GM18868 (cell line): Measurements from ENCODE around the gene SLC15A4.
"Not testable (repeated sequence)": the region's sequence is repeated elsewhere in the genome, so short reads cannot be mapped to it uniquely, and the experiment has no call there.

Source experiments
- ATAC-seq: cut with Tn5 transposase; IDR thresholded peaks from one replicate; pipeline ENCODE4 v1.9.1; 2021; ENCODE audit warnings: mild to moderate bottlenecking, moderate library complexity; ENCODE audit not compliant: unreplicated experiment

The SLC15A4 gene

DNA sequence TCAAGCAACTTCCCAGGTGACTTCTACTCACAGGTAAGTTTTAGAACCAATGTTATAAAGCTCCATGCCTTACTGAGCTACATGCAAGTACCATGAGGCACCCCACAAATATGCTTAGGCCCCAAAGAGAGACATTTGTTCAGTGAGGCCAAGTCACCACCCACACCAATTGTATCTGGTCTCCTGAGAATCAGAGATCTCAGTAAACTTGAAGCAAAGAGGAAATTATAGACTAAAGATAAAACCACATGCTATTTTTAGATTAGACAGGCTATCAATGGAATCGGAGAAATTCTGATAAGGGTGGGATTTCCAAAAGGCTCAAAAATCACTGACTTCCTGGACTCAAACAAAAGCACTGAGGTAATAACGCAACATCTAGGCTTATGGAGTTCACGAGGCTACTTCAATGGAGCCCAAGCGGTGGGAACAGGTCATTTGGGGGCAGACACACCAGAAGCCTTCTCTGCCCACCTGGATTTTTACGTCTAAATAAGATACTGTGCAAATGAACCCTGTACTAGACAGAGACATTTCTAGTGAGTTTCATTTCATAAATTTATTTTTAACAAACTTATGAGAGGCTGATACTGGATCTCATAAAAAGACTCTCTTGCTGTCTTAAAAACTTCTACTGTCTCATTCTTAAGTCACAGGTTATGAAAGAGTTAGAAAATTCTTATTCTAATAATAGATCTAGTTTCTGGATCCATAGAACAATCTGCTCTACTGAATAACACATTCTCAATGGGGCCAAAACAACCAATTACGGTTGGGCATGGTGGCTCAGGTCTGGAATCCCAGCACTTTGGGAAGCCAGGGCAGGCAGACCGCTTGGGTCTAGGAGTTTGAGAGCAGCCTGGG is 7.7 kb downstream of the SLC15A4 start:
- ATAC-seq = no peak

DNA sequence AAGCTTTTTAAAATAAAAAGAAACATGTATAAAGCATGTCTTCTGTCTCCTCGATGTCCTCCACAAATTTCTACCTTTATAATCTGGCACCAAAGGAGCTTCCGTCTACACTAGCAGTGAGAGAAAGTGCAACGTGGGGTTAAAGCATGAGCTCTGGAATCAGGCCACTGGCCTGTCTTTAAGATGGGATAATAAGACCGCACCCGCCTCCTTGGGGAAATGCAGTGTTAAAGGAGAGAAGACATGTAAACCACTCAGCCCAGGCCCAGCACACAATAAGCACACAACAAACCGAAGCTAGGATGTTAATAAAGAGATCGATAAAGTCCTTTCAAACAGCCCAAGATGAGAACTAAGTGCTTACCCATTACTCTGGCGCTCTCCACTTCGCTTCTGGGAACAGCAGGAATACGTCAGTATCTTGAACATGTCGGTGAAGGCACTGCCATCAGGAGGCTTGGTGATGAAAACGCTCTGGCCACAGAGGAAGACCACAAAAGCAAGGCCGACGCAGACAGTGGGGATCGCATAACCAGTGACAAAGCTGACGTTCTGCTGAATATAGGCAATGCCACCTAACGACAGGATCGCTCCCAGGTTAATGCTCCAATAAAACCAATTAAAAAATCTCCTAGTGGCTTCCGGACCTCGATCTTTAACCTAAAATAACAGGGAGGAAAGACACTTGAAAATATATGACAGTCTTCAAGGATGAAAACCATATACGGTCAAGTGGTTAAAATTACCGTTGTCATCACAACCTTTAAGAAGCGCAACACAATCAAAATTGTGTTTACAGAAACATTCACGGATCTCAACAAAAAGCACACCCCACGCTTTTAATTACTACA is 9.1 kb downstream of the SLC15A4 start:
- no peak for ATAC-seq

DNA sequence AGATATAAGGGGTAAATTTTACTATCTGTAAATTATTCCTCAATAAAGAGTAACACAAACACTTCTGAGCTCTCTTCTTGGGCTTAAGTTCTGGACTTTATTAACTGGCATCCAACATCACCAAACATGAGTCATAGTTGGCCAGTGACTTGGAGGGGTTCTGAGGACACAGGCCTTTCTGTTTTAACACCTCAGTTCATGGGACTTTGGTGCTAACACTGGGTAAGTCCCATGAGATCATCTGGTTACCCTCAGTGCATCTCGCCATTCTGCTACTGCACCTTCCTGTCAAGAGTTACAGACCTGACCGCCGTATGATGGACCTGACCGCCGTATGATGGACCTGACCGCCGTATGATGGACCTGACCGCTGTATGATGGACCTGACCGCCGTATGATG is 9.9 kb downstream of the SLC15A4 start:
- ATAC-seq = peak; percentile 26

DNA sequence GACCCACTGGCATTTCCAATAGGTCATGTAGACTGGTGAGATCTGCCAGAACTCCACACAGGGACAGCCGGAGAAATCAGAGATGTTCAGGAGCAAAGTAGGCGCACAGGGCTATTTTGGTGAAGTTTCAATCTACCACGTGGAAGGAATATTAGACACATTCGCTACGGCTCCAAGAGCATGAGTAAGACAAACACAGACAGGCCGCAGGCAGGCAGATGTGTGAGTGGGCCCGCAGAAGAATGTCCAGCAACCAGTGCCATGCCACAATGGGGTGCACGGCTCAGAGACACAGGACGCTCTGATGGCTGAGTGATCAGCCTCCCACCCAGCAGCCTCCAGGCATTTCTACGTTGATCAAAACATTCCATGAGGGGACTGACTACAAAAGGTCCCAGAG is 10.4 kb downstream of the SLC15A4 start:
- no peak for ATAC-seq

DNA sequence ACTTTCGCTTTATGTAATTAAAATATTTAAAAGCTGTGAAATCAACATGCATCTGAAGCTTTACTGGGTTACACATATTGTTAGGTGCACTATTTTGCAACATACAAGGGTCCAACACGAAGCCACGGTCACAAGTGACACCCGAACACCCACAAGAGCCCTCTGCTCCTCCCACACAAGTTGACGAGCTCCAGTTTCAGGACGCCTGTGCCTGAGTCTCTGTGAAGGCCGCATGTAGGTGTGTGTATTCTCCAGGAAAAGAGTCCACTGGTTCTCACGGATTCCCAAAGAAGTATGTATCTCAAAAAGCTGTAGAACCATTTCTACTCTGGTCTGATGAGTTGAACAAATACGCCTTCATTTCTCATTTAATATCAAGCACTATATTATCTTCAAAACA is 12.0 kb downstream of the SLC15A4 start:
- ATAC-seq = peak; percentile 18

DNA sequence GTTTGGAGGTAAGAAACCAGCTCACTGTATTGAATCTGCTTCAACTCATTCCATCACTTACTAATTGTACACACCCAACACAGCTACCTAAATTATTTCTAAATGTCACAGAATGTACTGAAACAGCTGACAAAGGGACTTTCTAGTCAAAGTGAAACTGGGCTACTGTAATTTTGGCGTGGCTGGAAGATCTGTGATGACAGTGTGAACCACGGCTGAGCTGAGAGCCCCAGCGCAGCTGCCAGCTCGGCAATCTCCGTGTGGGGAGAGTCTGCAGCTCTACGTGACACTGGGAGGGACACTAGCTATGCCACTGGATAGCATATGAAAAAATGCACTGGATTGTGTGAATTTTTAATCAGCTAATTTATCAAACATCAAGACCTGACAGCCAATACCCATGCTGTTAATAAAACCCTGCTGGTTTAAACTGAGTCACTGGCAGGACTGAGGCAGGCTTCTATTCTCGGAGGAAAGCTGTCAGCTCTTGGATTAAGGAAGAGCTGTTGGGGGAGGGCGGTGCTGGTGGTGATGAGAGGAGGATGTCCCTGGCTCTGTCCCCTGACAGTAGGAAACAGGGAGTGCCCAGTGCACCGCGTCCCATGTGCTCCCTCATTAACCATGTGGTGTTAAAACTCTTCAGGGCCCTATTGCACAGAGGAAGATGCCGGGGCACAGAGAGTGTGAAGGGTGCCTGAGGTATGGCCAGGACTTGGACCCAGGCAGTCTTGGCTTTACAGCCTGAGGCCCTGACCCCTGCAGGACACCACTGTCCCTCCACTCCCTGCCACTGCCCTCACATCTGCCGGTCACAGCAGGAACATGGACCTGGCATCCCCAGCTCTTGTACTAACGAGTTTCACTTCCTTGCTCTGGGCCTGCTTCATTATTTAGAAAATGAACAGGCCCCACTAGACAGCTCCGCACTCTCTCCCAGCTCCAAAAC is 13.3 kb downstream of the SLC15A4 start:
- peak; percentile 80 for ATAC-seq

DNA sequence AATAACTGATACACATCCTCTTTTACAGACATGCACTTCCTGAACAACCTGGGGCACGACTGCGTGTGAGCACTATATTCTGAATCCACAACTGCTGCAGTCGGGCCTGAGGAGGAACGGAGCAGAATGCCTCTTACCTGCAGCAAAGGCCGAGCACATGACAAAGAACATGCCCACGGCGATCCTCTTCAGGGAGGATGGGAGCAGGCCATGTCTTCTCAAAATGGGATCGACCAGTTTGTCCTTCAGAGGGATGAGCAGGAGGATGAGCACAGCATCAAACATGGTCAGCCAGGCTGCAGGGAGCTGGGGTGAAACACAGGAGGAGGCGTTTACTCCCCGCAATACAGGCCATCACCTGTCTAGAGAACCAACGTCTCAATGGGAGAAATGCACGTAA is 15.1 kb downstream of the SLC15A4 start:
- ATAC-seq = no peak

DNA sequence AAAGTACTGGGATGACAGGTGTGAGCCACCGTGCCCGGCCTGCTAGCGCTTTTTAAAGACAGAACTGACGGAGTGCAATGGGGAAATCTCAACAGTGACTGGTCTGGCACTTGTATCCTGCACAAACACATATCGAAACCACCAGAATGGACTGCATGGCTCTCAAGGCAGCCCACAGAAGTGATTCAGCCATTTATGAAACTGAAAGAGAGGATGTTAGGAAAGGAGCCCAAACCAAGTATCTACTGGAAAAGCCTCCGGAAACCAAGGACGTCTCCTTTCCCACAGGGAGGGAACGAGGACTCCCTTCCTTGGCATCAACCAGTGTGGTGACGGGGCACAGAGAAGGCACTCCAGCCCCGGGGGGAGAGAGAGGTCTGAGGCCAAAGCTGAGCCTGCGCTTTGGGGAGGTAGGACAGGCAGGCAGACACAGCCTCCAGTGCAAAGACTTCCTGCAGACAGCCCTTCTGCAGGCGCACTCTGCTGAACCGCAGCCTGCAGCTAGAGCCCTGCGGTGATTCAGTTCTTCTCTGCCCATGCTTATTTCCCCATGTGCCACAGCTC is 16.5 kb downstream of the SLC15A4 start:
- ATAC-seq = no peak

DNA sequence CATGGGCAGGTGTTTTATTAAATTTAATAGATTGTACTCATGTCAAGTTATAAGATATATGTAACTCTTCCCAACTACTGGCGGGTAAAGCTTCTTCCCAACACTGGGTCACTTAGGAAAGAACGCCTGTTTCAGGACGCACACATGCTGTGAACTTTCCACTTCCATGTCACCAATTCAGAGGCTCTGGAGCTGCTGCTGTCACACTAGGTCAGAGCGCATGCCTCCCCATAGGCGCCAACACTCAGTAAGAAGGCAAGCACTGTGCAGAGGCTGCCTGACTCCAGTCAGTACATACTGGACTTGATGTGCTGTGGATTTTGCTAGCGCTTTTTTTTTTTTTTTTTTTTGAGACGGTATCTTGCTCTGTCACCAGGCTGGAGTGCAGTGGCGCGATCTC is 17.2 kb downstream of the SLC15A4 start:
- ATAC-seq = no peak

DNA sequence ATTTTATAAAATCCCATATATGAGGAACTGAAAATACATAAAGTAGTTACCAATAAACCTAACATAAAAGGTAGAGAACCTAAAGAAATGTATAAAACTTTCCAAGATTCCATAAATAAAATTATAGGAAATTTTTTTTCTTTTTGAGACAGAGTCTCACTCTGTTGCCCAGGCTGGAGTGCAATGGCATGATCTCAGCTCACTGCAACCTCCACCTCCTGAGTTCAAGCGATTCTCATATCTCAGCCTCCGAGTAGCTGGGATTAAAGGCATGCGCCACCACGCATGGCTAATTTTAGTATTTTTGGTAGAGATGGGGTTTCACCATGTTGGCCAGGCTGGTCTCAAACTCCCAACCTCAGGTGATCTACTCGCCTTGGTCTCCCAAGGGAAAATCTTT is 18.4 kb downstream of the SLC15A4 start:
- not testable (repeated sequence) for ATAC-seq

DNA sequence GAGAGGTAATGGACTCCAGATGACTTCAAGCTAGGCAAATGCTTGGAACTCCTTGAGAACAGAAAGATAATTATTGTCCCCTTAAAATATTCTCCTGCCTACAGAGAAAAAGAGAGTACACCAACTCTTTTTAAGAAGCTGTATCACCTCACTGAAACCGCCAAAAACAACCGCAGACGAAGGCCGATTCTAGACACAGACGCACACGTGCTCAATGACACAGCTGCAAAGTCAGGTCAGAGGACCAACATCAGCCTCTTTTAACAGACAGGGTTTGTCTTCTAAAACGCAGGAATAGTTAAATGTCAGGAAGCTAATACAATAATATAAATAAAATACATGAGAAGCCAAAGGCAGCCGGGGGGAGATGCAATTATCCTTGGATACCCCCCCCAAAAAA is 19.0 kb downstream of the SLC15A4 start:
- ATAC-seq = no peak

DNA sequence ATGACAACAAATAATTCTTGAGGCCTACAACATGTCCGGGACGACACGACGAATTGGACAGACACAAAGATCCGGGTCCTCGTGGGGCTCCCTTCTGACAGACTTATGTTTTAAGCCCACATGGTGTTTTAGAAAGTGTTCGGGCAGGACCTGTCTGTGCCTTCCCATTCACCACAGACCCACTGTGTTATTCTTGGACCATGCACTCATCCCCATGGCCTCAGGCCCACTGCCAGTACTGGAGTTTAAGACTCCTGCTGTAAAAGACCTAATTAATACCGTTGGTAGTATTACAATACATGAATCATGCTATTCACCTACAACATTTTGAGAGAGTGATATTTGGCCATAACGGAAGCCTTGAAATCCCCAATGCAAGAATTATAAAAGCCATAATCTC is 20.0 kb downstream of the SLC15A4 start:
- ATAC-seq = no peak

DNA sequence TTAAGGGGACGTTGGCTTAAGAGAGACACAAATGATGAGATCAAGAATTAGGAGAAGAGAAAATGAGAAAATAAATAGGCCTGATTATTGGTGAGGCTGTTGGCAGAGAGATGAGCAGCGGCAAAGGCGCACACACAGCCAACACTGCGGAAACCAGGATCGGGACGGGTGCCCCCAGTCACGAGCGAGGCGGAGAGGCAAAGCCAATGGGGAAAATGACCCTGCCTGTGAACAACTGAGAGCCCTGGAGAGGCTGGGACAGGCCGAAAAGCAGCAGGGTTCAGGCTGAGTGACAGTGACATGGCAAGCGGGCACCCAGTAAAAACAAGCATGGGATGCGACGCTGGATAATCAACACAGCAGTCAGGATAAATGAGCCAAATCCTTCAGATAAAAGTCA is 21.0 kb downstream of the SLC15A4 start:
- no peak for ATAC-seq

DNA sequence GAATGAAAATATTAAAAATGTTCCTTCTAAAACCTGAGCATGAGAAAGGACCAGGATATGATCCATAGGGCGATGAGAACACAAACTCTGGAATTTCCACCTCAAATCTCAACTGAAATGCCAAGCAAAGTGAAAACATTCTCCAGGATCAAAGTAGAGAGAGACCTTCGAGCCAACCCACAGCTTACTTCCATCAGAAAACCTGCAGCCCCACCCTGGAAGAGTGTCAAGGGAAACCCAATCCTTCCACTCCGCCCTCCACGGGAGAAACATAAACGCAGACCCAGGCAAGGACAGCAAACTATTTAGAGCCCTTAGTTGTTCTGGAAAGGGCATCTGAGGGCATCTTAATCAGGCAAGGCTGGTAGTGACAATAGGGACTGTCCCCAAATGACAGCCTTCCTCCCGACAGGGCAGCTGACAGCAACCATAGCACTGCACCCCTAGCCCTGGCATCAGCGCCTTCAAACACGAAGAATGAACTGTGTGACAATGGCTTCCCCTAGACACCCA is 21.8 kb downstream of the SLC15A4 start:
- peak; percentile 32 for ATAC-seq

DNA sequence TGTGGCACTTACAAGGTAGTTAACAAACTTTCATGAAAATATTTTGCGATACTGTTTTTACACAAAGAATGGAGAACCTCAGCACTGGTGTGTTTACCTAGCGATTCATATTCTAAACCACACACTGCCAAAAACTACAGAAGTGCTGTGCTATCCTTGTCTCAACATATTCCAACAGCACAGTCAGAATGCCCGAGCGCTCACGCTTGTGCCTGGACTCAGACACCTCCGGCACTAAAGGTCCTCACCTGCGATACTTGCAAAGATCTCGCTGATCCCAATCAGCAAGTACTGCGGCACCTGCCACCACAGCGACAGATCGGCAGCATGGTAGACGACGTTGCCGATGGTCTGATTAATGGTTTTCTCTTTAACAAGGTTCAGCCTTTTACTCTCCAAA is 23.2 kb downstream of the SLC15A4 start:
- no peak for ATAC-seq

DNA sequence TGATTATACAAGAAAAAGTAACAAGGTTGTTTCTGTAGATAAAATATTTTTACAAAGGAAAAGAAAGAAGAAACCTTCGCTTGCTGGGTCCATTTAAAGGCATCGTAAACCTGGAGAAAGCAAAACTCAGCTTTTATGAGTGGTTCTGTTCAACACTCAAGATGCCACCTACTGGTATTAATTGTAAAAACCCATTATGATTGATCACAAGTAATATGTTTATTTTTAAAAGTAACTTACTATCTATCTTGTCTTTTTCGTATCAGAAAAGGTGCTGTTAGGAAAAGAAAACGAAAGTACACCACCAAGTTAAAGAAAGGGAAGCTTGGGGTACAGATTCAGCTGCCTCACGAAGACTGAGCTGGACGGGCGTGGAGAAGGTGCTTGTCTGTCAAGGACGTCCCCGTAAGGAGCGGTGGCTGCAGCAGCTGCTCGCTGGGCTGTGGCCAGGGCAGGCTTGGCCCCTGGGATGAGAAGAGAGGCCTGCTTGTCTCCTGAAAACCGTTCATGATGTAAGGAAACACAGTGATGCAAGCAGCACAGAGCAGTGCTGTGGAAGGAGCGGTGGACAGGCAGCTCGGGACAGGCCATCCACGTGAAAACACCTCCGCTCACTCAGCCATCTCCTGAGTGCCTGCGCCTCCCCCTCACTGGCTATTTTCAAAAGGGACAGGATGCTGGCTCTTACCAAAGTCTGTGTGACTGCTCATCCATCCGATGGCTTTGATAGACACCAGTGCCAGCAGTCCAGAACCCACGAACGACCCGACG is 25.0 kb downstream of the SLC15A4 start:
- ATAC-seq = peak; percentile 13

DNA sequence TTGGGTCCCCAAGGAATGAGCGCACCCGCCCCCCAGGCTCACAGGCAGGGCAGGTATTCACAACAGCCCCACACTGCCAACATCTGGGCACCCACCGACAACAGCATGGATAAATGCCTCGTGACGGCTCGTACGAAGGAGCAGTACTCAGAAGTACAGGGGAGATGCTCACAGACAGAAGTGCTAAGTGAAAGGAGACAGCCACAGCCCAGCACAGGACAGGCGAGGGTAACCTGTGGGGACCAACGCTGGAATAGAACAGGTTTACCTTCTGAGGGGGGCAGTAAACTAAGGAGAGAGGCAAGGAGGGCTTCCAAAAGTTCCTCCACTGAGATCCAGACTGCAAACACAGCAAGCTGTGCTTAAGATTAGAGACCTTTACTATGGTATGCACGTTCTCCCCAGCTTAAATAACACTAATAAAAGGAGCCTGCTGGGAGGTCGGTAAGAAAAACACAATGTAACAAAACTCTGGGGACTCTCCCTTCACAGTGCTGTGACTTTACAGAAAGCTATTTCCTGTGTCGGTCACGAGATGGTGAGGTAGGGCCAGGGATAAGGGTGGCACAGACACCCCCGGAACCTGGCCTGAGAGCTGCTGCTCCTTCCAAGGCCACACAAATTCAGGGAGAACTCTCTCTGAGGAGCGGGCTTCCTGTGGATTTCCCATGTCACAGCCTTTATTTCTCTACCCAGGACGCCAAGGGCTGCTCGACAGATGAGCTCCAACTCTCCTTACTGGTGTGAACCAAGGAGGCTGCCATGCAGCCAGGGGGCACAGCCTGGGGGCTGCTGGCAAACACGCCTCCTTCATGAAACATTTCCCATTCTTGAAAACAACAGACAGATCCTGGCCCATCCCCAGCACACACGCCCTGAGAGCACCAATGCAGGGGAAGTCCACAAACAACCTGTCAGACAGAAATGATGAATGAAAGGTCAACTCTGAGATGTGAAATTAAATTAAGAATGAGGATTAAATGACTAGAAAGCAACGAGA is 26.3 kb downstream of the SLC15A4 start:
- ATAC-seq = peak; percentile 46

DNA sequence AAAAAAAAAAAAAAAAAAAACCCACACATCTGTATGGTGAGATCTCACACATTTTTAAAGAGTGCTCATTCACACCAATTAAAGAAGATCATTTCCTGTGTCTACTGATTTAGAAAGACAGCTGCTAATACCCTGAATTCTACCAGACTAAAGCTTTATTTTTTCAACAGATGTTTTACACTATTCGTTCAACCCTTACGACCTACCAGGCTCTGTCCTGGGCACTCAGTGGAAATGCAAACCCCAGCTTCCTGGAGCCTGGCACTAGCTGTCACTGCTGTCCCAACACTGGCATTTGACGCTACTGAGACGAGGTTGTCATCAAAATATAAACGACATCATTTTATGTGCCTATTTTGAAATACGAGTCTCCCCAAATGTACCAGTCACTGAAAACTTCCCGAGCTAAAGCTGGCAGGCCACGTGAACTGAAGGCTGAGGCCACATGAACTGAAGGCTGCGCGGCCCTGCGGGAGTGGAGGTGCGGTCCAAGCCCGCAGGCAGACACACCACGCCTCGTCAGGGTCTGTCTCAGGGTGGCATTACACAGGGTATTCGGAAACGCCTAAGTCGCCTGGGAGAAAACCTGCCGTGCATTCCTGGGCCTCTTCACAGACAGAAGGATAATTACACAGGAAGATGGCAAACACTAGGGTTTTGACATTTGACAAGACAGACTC is 27.2 kb downstream of the SLC15A4 start:
- ATAC-seq = no peak
